ENCODE data around the gene GNG2.

Gene GNG2

GRCh38 chr14:52006361-52006760, 145.9 kb downstream of the GNG2 start:
- Histone ChIP-seq H3K9me3 (replicated peaks in 1 of 2; ENCODE audit: control insufficient read depth in 2 of 2, insufficient read depth in 1 of 2, low read depth in 1 of 2, low read length in 2 of 2) (no peaks in the 10 kb centered on the region), H3K79me1 (ENCODE audit: low read depth, low read length) (peaks cover 2% of the 10 kb centered on the region), H2BK5ac (ENCODE audit: low read length) (no peak overlapping the region), H2BK12ac (ENCODE audit: low read length) (no peak overlapping the region), H3K27me3 (ENCODE audit: control insufficient read depth in 3 of 3, insufficient read depth in 3 of 3, low read depth in 1 of 3, low read length in 3 of 3) (no peaks in the 10 kb centered on the region), H2AK5ac (ENCODE audit: low read depth, low read length) (no peak overlapping the region), H3K4ac (ENCODE audit: low read length) (no peak overlapping the region), H3K4me1 (ENCODE audit: control insufficient read depth in 2 of 2, insufficient read depth in 1 of 2, low read depth in 1 of 2, low read length in 2 of 2) (peaks cover 2% of the 10 kb centered on the region in 2 donors), H4K91ac (ENCODE audit: low read depth, low read length, poor library complexity) (no peak overlapping the region), H3K23ac (ENCODE audit: low read depth, low read length, poor library complexity) (no peak overlapping the region), H3K4me2 (ENCODE audit: insufficient read depth, low read length, poor library complexity, severe bottlenecking) (no peak overlapping the region), H2BK120ac (ENCODE audit: low read depth, low read length) (no peak overlapping the region), H2BK15ac (ENCODE audit: low read length) (no peak overlapping the region), H3K14ac (ENCODE audit: low read length) (no peak overlapping the region), H3K9ac (ENCODE audit: low read depth, low read length, poor library complexity) (no peak overlapping the region), H2AFZ (ENCODE audit: low read length) (no peak overlapping the region), H3K36me3 (replicated peaks in 1 of 2; ENCODE audit: control insufficient read depth in 2 of 2, insufficient read depth in 2 of 2, low read length in 2 of 2) (peaks cover 36 to 100% of the 10 kb centered on the region in 2 donors), H4K8ac (ENCODE audit: low read depth, low read length) (no peak overlapping the region), H3K27ac (replicated peaks; ENCODE audit: low read length) (no peak overlapping the region), H3K18ac (ENCODE audit: low read length) (no peak overlapping the region), H3K4me3 (ENCODE audit: low read length in 2 of 2) (no peak overlapping the region)
- no peak for DNase-seq (ENCODE audit: low spot score)
- no CpG with 5 or more reads among the region's 3 CpGs for WGBS, 2 donors (ENCODE audit: extremely low coverage in 2 of 2, insufficient read length in 2 of 2, insufficient replicate concordance in 1 of 2)

GRCh38 chr14:52007211-52007610, 146.8 kb downstream of the GNG2 start:
- no peak overlapping the region for H2AK5ac ChIP-seq (ENCODE audit: low read depth, low read length)
- no peak for DNase-seq (ENCODE audit: low spot score)
- no peak overlapping the region for H3K23ac ChIP-seq (ENCODE audit: low read depth, low read length, poor library complexity)
- H2BK15ac ChIP-seq (ENCODE audit: low read length): no peak overlapping the region
- H3K14ac ChIP-seq (ENCODE audit: low read length): no peak overlapping the region
- H2BK5ac ChIP-seq (ENCODE audit: low read length): no peak overlapping the region
- no peak overlapping the region for H3K18ac ChIP-seq (ENCODE audit: low read length)
- no peak overlapping the region for H2BK120ac ChIP-seq (ENCODE audit: low read depth, low read length)
- H2BK12ac ChIP-seq (ENCODE audit: low read length): no peak overlapping the region
- peaks cover 1 to 2% of the 10 kb centered on the region in 2 donors for H3K4me1 ChIP-seq (ENCODE audit: control insufficient read depth in 2 of 2, insufficient read depth in 1 of 2, low read depth in 1 of 2, low read length in 2 of 2)
- no peak overlapping the region for H2AFZ ChIP-seq (ENCODE audit: low read length)
- H3K27me3 ChIP-seq (ENCODE audit: control insufficient read depth in 3 of 3, insufficient read depth in 3 of 3, low read depth in 1 of 3, low read length in 3 of 3): no peaks in the 10 kb centered on the region
- WGBS, 2 donors (ENCODE audit: extremely low coverage in 2 of 2, insufficient read length in 2 of 2, insufficient replicate concordance in 1 of 2): no CpG with 5 or more reads among the region's 1 CpG
- peaks cover 2% of the 10 kb centered on the region for H3K79me1 ChIP-seq (ENCODE audit: low read depth, low read length)
- H4K8ac ChIP-seq (ENCODE audit: low read depth, low read length): no peak overlapping the region
- no peak overlapping the region for H4K91ac ChIP-seq (ENCODE audit: low read depth, low read length, poor library complexity)
- H3K27ac ChIP-seq (replicated peaks; ENCODE audit: low read length): no peak overlapping the region
- H3K4ac ChIP-seq (ENCODE audit: low read length): no peak overlapping the region
- H3K9ac ChIP-seq (ENCODE audit: low read depth, low read length, poor library complexity): no peak overlapping the region
- H3K4me2 ChIP-seq (ENCODE audit: insufficient read depth, low read length, poor library complexity, severe bottlenecking): no peak overlapping the region
- no peak overlapping the region for H3K4me3 ChIP-seq (ENCODE audit: low read length in 2 of 2)
- H3K36me3 ChIP-seq (replicated peaks in 1 of 2; ENCODE audit: control insufficient read depth in 2 of 2, insufficient read depth in 2 of 2, low read length in 2 of 2): peaks cover 38 to 100% of the 10 kb centered on the region in 2 donors
- H3K9me3 ChIP-seq (replicated peaks in 1 of 2; ENCODE audit: control insufficient read depth in 2 of 2, insufficient read depth in 1 of 2, low read depth in 1 of 2, low read length in 2 of 2): no peaks in the 10 kb centered on the region

GRCh38 chr14:52007637-52008036, 147.2 kb downstream of the GNG2 start:
- no peak overlapping the region for H3K9ac ChIP-seq (ENCODE audit: low read depth, low read length, poor library complexity)
- no peaks in the 10 kb centered on the region for H3K27me3 ChIP-seq (ENCODE audit: control insufficient read depth in 3 of 3, insufficient read depth in 3 of 3, low read depth in 1 of 3, low read length in 3 of 3)
- H3K27ac ChIP-seq (replicated peaks; ENCODE audit: low read length): no peak overlapping the region
- H3K4ac ChIP-seq (ENCODE audit: low read length): no peak overlapping the region
- H3K23ac ChIP-seq (ENCODE audit: low read depth, low read length, poor library complexity): no peak overlapping the region
- H4K91ac ChIP-seq (ENCODE audit: low read depth, low read length, poor library complexity): no peak overlapping the region
- no peak overlapping the region for H4K8ac ChIP-seq (ENCODE audit: low read depth, low read length)
- no peak overlapping the region for H3K18ac ChIP-seq (ENCODE audit: low read length)
- no CpG with 5 or more reads among the region's 1 CpG for WGBS, 2 donors (ENCODE audit: extremely low coverage in 2 of 2, insufficient read length in 2 of 2, insufficient replicate concordance in 1 of 2)
- H3K79me1 ChIP-seq (ENCODE audit: low read depth, low read length): peaks cover 2% of the 10 kb centered on the region
- no peak overlapping the region for H2AK5ac ChIP-seq (ENCODE audit: low read depth, low read length)
- H3K4me3 ChIP-seq (ENCODE audit: low read length in 2 of 2): no peak overlapping the region
- no peak overlapping the region for H3K14ac ChIP-seq (ENCODE audit: low read length)
- no peaks in the 10 kb centered on the region for H3K9me3 ChIP-seq (replicated peaks in 1 of 2; ENCODE audit: control insufficient read depth in 2 of 2, insufficient read depth in 1 of 2, low read depth in 1 of 2, low read length in 2 of 2)
- H2BK15ac ChIP-seq (ENCODE audit: low read length): no peak overlapping the region
- no peak overlapping the region for H2BK120ac ChIP-seq (ENCODE audit: low read depth, low read length)
- H3K4me1 ChIP-seq (ENCODE audit: control insufficient read depth in 2 of 2, insufficient read depth in 1 of 2, low read depth in 1 of 2, low read length in 2 of 2): no peaks in the 10 kb centered on the region
- no peak overlapping the region for H2AFZ ChIP-seq (ENCODE audit: low read length)
- no peak overlapping the region for H3K4me2 ChIP-seq (ENCODE audit: insufficient read depth, low read length, poor library complexity, severe bottlenecking)
- H3K36me3 ChIP-seq (replicated peaks in 1 of 2; ENCODE audit: control insufficient read depth in 2 of 2, insufficient read depth in 2 of 2, low read length in 2 of 2): peaks cover 35 to 97% of the 10 kb centered on the region in 2 donors
- no peak overlapping the region for H2BK12ac ChIP-seq (ENCODE audit: low read length)
- no peak overlapping the region for H2BK5ac ChIP-seq (ENCODE audit: low read length)
- no peak for DNase-seq (ENCODE audit: low spot score)

GRCh38 chr14:52008136-52008535, 147.7 kb downstream of the GNG2 start:
- Histone ChIP-seq H3K4me3 (ENCODE audit: low read length in 2 of 2) (no peak overlapping the region), H3K18ac (ENCODE audit: low read length) (no peak overlapping the region), H3K23ac (ENCODE audit: low read depth, low read length, poor library complexity) (no peak overlapping the region), H2BK12ac (ENCODE audit: low read length) (no peak overlapping the region), H2AK5ac (ENCODE audit: low read depth, low read length) (no peak overlapping the region), H4K8ac (ENCODE audit: low read depth, low read length) (no peak overlapping the region), H3K27me3 (ENCODE audit: control insufficient read depth in 3 of 3, insufficient read depth in 3 of 3, low read depth in 1 of 3, low read length in 3 of 3) (no peaks in the 10 kb centered on the region), H3K9ac (ENCODE audit: low read depth, low read length, poor library complexity) (peak overlapping the region; percentile 9), H3K14ac (ENCODE audit: low read length) (no peak overlapping the region), H3K4me2 (ENCODE audit: insufficient read depth, low read length, poor library complexity, severe bottlenecking) (no peak overlapping the region), H3K27ac (replicated peaks; ENCODE audit: low read length) (no peak overlapping the region), H3K4ac (ENCODE audit: low read length) (no peak overlapping the region), H3K36me3 (replicated peaks in 1 of 2; ENCODE audit: control insufficient read depth in 2 of 2, insufficient read depth in 2 of 2, low read length in 2 of 2) (peaks cover 35 to 92% of the 10 kb centered on the region in 2 donors), H3K79me1 (ENCODE audit: low read depth, low read length) (peaks cover 2% of the 10 kb centered on the region), H2BK15ac (ENCODE audit: low read length) (no peak overlapping the region), H2AFZ (ENCODE audit: low read length) (no peak overlapping the region), H3K9me3 (replicated peaks in 1 of 2; ENCODE audit: control insufficient read depth in 2 of 2, insufficient read depth in 1 of 2, low read depth in 1 of 2, low read length in 2 of 2) (no peaks in the 10 kb centered on the region), H3K4me1 (ENCODE audit: control insufficient read depth in 2 of 2, insufficient read depth in 1 of 2, low read depth in 1 of 2, low read length in 2 of 2) (no peaks in the 10 kb centered on the region), H2BK120ac (ENCODE audit: low read depth, low read length) (no peak overlapping the region), H4K91ac (ENCODE audit: low read depth, low read length, poor library complexity) (no peak overlapping the region), H2BK5ac (ENCODE audit: low read length) (no peak overlapping the region)
- no CpG with 5 or more reads among the region's 4 CpGs for WGBS, 2 donors (ENCODE audit: extremely low coverage in 2 of 2, insufficient read length in 2 of 2, insufficient replicate concordance in 1 of 2)
- DNase-seq (ENCODE audit: low spot score): no peak
